ENCODE results near the gene TNPO2.
"Not testable (repeated sequence)": the region's sequence is repeated elsewhere in the genome, so short reads cannot be mapped to it uniquely, and the experiment has no call there.

TNPO2 gene

DNA sequence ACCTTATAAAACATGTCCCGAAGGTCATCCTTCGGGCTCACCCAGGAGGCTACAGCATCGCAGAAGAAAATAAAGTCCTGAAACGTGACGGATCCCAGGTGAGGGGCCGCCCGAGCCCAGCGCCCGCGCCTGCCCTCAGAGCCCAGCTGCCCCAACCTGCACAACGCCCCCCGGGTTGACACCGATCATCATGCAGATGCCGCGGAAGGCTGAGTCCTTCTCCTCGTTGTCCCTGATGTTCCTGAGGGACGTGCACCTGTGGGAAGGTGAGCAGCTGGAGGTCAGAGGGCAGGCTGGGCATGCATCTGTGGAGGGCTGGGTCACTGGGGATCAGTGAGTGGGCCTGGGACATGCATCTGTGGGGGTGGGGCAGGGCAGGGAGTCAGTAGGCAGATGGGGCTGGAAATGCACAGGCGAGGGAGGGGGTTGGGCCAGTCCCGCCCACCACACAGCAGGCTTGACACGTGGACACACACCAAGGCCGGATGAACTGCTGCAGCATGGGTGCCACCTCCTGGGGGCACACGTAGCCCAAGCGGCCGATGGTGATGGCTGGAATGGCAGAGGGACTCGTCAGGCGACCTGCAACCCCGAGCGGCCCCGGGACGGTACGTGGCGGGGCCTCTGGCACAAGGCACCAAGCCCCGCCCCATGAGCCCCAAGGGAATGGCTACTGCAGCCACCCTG lies 22.0 kb downstream of the TNPO2 start:
- no peak overlapping the region for H2AFZ ChIP-seq (ENCODE audit: low read length)
- H3K9ac ChIP-seq (ENCODE audit: low read depth, low read length, poor library complexity, severe bottlenecking), result no peak overlapping the region
- H3K36me3 ChIP-seq (ENCODE audit: insufficient read depth, low read length), result peaks cover 56% of the 10 kb centered on the region; the same call in 1 of the 2 replicates
- H3K9me2 ChIP-seq (replicated peaks; ENCODE audit: low read depth, low read length), result no peaks in the 10 kb centered on the region
- H3K4me2 ChIP-seq (ENCODE audit: low read depth, low read length, poor library complexity, severe bottlenecking), result no peak overlapping the region
- H3K4me3 ChIP-seq (ENCODE audit: low read length, poor library complexity, severe bottlenecking), result no peak overlapping the region
- H3F3A ChIP-seq (ENCODE audit: low read depth), result 0 out of 2 replicates have a peak, but pooled peaks cover 1% of the 10 kb centered on the region
- H3K4me1 ChIP-seq (ENCODE audit: insufficient read depth, low read length, poor library complexity, severe bottlenecking), result peaks cover 6% of the 10 kb centered on the region
- TF ChIP-seq EZH2phosphoT487 (IDR thresholded peaks at IDR 0.05; ENCODE audit: borderline replicate concordance), result no peak
- TF ChIP-seq, protein P1, sequence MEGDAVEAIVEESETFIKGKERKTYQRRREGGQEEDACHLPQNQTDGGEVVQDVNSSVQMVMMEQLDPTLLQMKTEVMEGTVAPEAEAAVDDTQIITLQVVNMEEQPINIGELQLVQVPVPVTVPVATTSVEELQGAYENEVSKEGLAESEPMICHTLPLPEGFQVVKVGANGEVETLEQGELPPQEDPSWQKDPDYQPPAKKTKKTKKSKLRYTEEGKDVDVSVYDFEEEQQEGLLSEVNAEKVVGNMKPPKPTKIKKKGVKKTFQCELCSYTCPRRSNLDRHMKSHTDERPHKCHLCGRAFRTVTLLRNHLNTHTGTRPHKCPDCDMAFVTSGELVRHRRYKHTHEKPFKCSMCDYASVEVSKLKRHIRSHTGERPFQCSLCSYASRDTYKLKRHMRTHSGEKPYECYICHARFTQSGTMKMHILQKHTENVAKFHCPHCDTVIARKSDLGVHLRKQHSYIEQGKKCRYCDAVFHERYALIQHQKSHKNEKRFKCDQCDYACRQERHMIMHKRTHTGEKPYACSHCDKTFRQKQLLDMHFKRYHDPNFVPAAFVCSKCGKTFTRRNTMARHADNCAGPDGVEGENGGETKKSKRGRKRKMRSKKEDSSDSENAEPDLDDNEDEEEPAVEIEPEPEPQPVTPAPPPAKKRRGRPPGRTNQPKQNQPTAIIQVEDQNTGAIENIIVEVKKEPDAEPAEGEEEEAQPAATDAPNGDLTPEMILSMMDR (conservative IDR thresholded peaks at IDR 0.05; ENCODE audit: low read length), result no peak
- H4K20me1 ChIP-seq (ENCODE audit: insufficient read depth, low read length, poor library complexity, severe bottlenecking), result no peaks in the 10 kb centered on the region
- no peaks in the 10 kb centered on the region for H3K9me3 ChIP-seq (ENCODE audit: insufficient read depth, low read depth, low read length)
- no peaks in the 10 kb centered on the region for H3K79me2 ChIP-seq (ENCODE audit: insufficient read depth, low read length)
- H3K27me3 ChIP-seq (ENCODE audit: insufficient read depth, low read length, poor library complexity, severe bottlenecking), result no peaks in the 10 kb centered on the region

DNA sequence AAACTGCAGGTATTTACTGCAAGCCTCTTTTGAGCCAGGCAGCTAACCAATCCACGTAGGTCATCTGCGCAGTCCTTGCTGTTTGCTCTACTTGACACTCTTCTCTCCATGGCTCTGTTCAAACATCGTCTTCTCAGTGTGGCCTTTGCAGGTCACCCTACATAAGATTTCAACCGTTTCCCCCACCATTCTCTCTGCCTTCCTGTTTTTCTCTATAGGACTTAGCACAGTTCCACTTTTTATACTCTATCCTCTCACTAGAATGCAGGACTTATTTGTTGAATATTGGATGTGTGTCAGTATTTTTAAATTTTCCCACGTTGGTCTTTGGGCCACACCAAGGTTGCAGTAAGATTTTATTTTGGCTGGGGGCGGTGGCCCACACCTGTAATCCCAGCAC lies 25.6 kb downstream of the TNPO2 start:
- Histone ChIP-seq H4K20me1 (ENCODE audit: insufficient read depth, low read length, poor library complexity, severe bottlenecking) (no peaks in the 10 kb centered on the region), H3K27me3 (ENCODE audit: insufficient read depth, low read length, poor library complexity, severe bottlenecking) (no peaks in the 10 kb centered on the region), H3K9me2 (replicated peaks; ENCODE audit: low read depth, low read length) (no peaks in the 10 kb centered on the region), H3K4me1 (ENCODE audit: insufficient read depth, low read length, poor library complexity, severe bottlenecking) (peaks cover 8% of the 10 kb centered on the region), H3K4me2 (ENCODE audit: low read depth, low read length, poor library complexity, severe bottlenecking) (no peak overlapping the region), H3K36me3 (ENCODE audit: insufficient read depth, low read length) (peaks cover 24% of the 10 kb centered on the region; the same call in 1 of the 2 replicates), H3F3A (ENCODE audit: low read depth) (0 out of 2 replicates have a peak, but pooled peaks cover 2% of the 10 kb centered on the region), H2AFZ (ENCODE audit: low read length) (no peak overlapping the region), H3K9ac (ENCODE audit: low read depth, low read length, poor library complexity, severe bottlenecking) (no peak overlapping the region), H3K9me3 (ENCODE audit: insufficient read depth, low read depth, low read length) (no peaks in the 10 kb centered on the region), H3K4me3 (ENCODE audit: low read length, poor library complexity, severe bottlenecking) (no peak overlapping the region), H3K79me2 (ENCODE audit: insufficient read depth, low read length) (no peaks in the 10 kb centered on the region)
- no peak for TF ChIP-seq EZH2phosphoT487 (IDR thresholded peaks at IDR 0.05; ENCODE audit: borderline replicate concordance)
- TF ChIP-seq, protein P1 (conservative IDR thresholded peaks at IDR 0.05; ENCODE audit: low read length), result no peak

DNA sequence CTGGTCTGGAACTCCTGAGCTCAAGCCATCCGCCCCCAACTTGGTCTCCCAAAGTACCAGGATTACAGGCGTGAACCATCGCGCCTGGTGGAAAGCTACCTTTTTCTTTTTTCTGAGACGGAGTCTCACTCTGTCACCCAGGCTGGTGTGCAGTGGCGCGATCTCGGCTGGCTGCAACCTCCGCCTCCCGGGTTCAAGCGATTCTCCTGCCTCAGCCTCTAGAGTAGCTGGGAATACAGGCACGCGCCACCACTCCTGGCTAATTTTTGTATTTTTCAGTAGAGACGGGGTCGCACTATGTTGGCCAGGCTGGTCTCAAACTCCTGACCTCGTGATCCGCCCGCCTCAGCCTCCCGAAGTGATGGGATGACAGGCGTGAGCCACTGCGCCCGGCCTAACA lies 26.3 kb downstream of the TNPO2 start:
- Histone ChIP-seq H3K36me3 (ENCODE audit: insufficient read depth, low read length) (peaks cover 18% of the 10 kb centered on the region; the same call in 1 of the 2 replicates), H3K4me3 (ENCODE audit: low read length, poor library complexity, severe bottlenecking) (peak overlapping the region; percentile 81), H3K9ac (ENCODE audit: low read depth, low read length, poor library complexity, severe bottlenecking) (peak overlapping the region; percentile 75), H3K4me2 (ENCODE audit: low read depth, low read length, poor library complexity, severe bottlenecking) (peak overlapping the region; percentile 81)
- H3K79me2 ChIP-seq (ENCODE audit: insufficient read depth, low read length); H3K4me1 ChIP-seq (ENCODE audit: insufficient read depth, low read length, poor library complexity, severe bottlenecking); H2AFZ ChIP-seq (ENCODE audit: low read length); H4K20me1 ChIP-seq (ENCODE audit: insufficient read depth, low read length, poor library complexity, severe bottlenecking); H3K9me3 ChIP-seq (ENCODE audit: insufficient read depth, low read depth, low read length); H3K9me2 ChIP-seq (replicated peaks; ENCODE audit: low read depth, low read length); H3K27me3 ChIP-seq (ENCODE audit: insufficient read depth, low read length, poor library complexity, severe bottlenecking); H3F3A ChIP-seq (ENCODE audit: low read depth): not testable (repeated sequence)
